ENCODE measurements around the gene C21orf91.

DNA sequence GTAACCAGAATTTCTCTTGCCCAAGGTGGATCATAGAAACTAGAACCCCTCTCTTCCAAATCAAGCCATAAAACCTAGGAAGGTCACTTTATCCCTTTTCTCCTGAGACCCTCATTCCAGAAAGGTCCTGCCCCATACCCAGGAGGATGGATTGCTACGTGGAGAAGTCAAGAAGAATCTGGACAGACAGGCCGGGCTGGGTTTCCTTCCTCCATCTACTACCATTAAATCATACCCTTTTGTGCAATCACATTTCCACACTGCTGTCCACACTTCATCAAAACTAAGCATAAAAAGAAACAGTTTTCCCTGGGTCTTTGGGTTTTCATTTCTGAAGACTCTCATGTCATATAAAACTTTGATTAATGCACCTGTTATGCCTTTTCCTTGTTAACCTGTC, 65.4 kb downstream of the C21orf91 start:
- TF ChIP-seq, protein P1, sequence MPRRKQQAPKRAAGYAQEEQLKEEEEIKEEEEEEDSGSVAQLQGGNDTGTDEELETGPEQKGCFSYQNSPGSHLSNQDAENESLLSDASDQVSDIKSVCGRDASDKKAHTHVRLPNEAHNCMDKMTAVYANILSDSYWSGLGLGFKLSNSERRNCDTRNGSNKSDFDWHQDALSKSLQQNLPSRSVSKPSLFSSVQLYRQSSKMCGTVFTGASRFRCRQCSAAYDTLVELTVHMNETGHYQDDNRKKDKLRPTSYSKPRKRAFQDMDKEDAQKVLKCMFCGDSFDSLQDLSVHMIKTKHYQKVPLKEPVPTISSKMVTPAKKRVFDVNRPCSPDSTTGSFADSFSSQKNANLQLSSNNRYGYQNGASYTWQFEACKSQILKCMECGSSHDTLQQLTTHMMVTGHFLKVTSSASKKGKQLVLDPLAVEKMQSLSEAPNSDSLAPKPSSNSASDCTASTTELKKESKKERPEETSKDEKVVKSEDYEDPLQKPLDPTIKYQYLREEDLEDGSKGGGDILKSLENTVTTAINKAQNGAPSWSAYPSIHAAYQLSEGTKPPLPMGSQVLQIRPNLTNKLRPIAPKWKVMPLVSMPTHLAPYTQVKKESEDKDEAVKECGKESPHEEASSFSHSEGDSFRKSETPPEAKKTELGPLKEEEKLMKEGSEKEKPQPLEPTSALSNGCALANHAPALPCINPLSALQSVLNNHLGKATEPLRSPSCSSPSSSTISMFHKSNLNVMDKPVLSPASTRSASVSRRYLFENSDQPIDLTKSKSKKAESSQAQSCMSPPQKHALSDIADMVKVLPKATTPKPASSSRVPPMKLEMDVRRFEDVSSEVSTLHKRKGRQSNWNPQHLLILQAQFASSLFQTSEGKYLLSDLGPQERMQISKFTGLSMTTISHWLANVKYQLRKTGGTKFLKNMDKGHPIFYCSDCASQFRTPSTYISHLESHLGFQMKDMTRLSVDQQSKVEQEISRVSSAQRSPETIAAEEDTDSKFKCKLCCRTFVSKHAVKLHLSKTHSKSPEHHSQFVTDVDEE (CRISPR knock-in tag; IDR thresholded peaks at IDR 0.05), result no peak
- TF ChIP-seq PPARA (CRISPR knock-in tag; IDR thresholded peaks at IDR 0.05; ENCODE audit: borderline replicate concordance) (no peak), TCF4 (CRISPR knock-in tag; IDR thresholded peaks at IDR 0.05; ENCODE audit: borderline replicate concordance) (no peak), ZFP3 (CRISPR knock-in tag; IDR thresholded peaks at IDR 0.05) (no peak), BACH2 (CRISPR knock-in tag; IDR thresholded peaks at IDR 0.05; ENCODE audit: borderline replicate concordance) (no peak), TOX (CRISPR knock-in tag; IDR thresholded peaks at IDR 0.05; ENCODE audit: borderline replicate concordance) (no peak), ESRRG (CRISPR knock-in tag; IDR thresholded peaks at IDR 0.05) (no peak)

Measured in SK-N-SH treated with all-trans-retinoic acid at 6 μM for 48 hours (cell line).